ENCODE measurements around the gene IQCM.

IQCM gene

DNA sequence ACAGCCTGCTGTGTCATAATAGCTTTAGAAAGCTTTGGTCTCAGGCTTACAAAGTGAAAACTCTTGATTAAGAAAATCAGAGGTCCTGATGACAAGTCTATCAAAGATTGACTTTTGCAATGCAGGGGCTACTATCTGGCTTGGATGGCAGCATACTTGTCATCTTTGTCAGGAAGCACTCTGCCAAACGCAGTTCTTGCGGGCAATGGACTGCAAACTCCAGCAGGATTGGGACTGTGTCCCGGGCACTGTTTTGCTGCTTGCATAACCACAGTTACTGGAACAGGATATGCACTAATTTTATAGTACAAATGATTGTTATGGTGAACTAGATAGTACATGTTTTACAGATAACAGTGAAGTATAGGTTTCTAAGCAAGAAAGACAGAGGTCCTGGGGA is 185.6 kb downstream of the IQCM start:
- H3K4me3 ChIP-seq (ENCODE audit: low read depth, low read length): no peak overlapping the region
- no peaks in the 10 kb centered on the region for H3K4me1 ChIP-seq (ENCODE audit: control insufficient read depth, insufficient read depth, low read length)
- CTCF ChIA-PET: no interaction called here

DNA sequence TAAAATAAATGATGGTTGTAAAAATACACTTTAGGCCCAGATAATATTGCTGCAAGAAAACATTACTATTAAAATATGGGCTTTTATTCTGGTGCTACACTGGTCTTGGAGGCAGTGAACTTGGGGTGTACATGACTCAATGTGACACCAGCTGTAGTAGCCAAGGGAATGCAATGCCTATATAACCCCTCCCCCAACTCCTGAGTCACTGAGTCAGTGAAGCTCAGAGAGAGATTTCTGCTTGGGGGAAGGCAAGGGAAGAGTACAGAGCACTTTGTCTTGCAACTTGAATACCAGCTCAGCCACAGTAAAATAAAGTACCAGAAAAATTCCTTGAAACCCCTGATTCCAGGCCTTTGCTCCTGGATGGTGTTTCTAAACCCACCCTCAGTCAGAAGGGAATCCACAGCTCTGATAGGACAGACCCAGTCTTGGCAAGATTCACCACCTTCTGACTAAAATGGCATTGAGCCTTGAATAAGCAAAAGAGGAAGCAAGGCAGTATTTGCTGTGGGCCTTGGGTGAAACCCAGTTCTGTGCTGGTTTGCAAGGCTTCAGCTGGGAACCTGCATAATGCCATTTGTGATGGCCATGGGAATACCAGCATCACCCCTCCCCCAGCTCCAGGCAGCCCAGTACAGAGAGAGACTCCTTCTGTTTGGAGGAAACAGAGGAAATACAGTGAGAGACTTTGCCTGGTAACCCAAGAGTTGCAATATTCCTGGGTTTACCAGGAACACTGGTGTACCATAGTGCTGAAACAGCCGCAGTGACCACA is 209.9 kb downstream of the IQCM start:
- Histone ChIP-seq H3K4me1 (ENCODE audit: control insufficient read depth, insufficient read depth, low read length) (no peaks in the 10 kb centered on the region), H3K36me3 (ENCODE audit: control insufficient read depth in 2 of 2, insufficient read depth in 1 of 2, low read length in 2 of 2) (no peaks in the 10 kb centered on the region), H3K27ac (ENCODE audit: extremely low read depth, low read depth, low read length) (no peak overlapping the region), H3K9me3 (ENCODE audit: control insufficient read depth, insufficient read depth, low read depth, low read length) (no peaks in the 10 kb centered on the region), H3K4me3 (ENCODE audit: low read depth, low read length) (no peak overlapping the region)
- TF ChIP-seq ZNF211 (tag by site-specific recombination; IDR thresholded peaks at IDR 0.05; ENCODE audit: low read depth) (no peak), ZNF423 (tag by site-specific recombination; IDR thresholded peaks at IDR 0.05) (no peak), ZNF626 (tag by site-specific recombination; IDR thresholded peaks at IDR 0.05) (no peak), ZNF623 (tag by site-specific recombination; IDR thresholded peaks at IDR 0.05) (no peak), ZBTB7A (tag by site-specific recombination; IDR thresholded peaks at IDR 0.05; ENCODE audit: low read depth) (no peak), ZNF585B (tag by site-specific recombination; IDR thresholded peaks at IDR 0.05) (no peak), ZNF311 (tag by site-specific recombination; IDR thresholded peaks at IDR 0.05; ENCODE audit: borderline replicate concordance) (no peak), ZSCAN23 (tag by site-specific recombination; IDR thresholded peaks at IDR 0.05) (no peak), ZNF132 (tag by site-specific recombination; IDR thresholded peaks at IDR 0.05; ENCODE audit: borderline replicate concordance) (no peak)
- TF ChIP-seq, protein P1, sequence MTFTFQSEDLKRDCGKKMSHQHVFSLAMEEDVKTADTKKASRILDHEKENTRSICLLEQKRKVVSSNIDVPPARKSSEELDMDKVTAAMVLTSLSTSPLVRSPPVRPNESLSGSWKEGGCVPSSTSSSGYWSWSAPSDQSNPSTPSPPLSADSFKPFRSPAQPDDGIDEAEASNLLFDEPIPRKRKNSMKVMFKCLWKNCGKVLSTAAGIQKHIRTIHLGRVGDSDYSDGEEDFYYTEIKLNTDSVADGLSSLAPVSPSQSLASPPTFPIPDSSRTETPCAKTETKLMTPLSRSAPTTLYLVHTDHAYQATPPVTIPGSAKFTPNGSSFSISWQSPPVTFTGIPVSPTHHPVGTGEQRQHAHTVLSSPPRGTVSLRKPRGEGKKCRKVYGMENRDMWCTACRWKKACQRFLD (tag by site-specific recombination; IDR thresholded peaks at IDR 0.05): no peak
- ChIA-PET POLR2A (no interaction called here), CTCF (no interaction called here)

More for the DNA sequence above, 185.6 kb downstream of the IQCM start:
- POLR2A ChIA-PET: no interaction called here
- Histone ChIP-seq H3K9me3 (ENCODE audit: control insufficient read depth, insufficient read depth, low read depth, low read length) (no peaks in the 10 kb centered on the region), H3K36me3 (ENCODE audit: control insufficient read depth in 2 of 2, insufficient read depth in 1 of 2, low read length in 2 of 2) (no peaks in the 10 kb centered on the region), H3K27ac (ENCODE audit: extremely low read depth, low read depth, low read length) (no peak overlapping the region)
- TF ChIP-seq IKZF3 (tag by site-specific recombination; IDR thresholded peaks at IDR 0.05) (no peak), ZNF776 (tag by site-specific recombination; IDR thresholded peaks at IDR 0.05; ENCODE audit: borderline replicate concordance) (no peak), ZNF830 (tag by site-specific recombination; IDR thresholded peaks at IDR 0.05; ENCODE audit: low read depth) (no peak), ZBTB17 (tag by site-specific recombination; IDR thresholded peaks at IDR 0.05) (no peak), ZNF366 (tag by site-specific recombination; conservative IDR thresholded peaks at IDR 0.05) (no peak), GFI1B (tag by site-specific recombination; IDR thresholded peaks at IDR 0.05) (no peak), ZNF19 (tag by site-specific recombination; IDR thresholded peaks at IDR 0.05; ENCODE audit: low read depth) (no peak), ZNF623 (tag by site-specific recombination; IDR thresholded peaks at IDR 0.05) (no peak), TRIM28 (IDR thresholded peaks at IDR 0.05; ENCODE audit: borderline replicate concordance, low read length) (no peak), ZNF837 (tag by site-specific recombination; IDR thresholded peaks at IDR 0.05) (no peak), ZNF416 (tag by site-specific recombination; IDR thresholded peaks at IDR 0.05) (no peak)
- TF ChIP-seq, protein P2, sequence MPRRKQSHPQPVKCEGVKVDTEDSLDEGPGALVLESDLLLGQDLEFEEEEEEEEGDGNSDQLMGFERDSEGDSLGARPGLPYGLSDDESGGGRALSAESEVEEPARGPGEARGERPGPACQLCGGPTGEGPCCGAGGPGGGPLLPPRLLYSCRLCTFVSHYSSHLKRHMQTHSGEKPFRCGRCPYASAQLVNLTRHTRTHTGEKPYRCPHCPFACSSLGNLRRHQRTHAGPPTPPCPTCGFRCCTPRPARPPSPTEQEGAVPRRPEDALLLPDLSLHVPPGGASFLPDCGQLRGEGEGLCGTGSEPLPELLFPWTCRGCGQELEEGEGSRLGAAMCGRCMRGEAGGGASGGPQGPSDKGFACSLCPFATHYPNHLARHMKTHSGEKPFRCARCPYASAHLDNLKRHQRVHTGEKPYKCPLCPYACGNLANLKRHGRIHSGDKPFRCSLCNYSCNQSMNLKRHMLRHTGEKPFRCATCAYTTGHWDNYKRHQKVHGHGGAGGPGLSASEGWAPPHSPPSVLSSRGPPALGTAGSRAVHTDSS (tag by site-specific recombination; IDR thresholded peaks at IDR 0.05): no peak
- TF ChIP-seq, protein P3, sequence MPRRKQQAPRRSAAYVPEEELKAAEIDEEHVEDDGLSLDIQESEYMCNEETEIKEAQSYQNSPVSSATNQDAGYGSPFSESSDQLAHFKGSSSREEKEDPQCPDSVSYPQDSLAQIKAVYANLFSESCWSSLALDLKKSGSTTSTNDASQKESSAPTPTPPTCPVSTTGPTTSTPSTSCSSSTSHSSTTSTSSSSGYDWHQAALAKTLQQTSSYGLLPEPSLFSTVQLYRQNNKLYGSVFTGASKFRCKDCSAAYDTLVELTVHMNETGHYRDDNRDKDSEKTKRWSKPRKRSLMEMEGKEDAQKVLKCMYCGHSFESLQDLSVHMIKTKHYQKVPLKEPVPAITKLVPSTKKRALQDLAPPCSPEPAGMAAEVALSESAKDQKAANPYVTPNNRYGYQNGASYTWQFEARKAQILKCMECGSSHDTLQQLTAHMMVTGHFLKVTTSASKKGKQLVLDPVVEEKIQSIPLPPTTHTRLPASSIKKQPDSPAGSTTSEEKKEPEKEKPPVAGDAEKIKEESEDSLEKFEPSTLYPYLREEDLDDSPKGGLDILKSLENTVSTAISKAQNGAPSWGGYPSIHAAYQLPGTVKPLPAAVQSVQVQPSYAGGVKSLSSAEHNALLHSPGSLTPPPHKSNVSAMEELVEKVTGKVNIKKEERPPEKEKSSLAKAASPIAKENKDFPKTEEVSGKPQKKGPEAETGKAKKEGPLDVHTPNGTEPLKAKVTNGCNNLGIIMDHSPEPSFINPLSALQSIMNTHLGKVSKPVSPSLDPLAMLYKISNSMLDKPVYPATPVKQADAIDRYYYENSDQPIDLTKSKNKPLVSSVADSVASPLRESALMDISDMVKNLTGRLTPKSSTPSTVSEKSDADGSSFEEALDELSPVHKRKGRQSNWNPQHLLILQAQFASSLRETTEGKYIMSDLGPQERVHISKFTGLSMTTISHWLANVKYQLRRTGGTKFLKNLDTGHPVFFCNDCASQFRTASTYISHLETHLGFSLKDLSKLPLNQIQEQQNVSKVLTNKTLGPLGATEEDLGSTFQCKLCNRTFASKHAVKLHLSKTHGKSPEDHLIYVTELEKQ (tag by site-specific recombination; IDR thresholded peaks at IDR 0.05; ENCODE audit: borderline replicate concordance): no peak
- TF ChIP-seq, protein P4, sequence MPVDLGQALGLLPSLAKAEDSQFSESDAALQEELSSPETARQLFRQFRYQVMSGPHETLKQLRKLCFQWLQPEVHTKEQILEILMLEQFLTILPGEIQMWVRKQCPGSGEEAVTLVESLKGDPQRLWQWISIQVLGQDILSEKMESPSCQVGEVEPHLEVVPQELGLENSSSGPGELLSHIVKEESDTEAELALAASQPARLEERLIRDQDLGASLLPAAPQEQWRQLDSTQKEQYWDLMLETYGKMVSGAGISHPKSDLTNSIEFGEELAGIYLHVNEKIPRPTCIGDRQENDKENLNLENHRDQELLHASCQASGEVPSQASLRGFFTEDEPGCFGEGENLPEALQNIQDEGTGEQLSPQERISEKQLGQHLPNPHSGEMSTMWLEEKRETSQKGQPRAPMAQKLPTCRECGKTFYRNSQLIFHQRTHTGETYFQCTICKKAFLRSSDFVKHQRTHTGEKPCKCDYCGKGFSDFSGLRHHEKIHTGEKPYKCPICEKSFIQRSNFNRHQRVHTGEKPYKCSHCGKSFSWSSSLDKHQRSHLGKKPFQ (tag by site-specific recombination; IDR thresholded peaks at IDR 0.05): no peak
